ENCODE data around the gene ICE2.

DNA sequence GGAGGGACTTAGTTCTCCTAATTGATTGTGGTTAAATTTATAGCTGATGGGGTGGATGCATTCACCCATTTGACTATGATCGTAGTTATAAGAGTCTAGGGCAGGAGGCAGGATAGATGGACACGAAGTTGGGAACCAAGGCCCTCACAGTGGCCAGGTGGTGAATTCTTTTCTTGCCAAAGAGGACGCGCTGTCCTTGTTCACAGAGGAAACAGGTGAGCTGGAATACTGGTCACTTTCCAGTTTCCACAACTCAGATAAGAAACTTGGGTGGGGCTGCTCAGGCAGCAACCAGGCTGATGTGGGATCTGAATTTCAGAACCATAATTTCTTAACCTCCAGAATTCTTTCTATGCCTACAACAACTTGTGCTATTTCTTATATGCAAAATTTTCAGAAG lies 34.0 kb upstream of the ICE2 start:
- TF ChIP-seq CTCF (IDR thresholded peaks at IDR 0.05; ENCODE audit: insufficient read depth, low read depth, low read length) (no peak), EZH2 (IDR thresholded peaks at IDR 0.05; ENCODE audit: insufficient read depth, low read length) (no peak)

Measured in astrocyte (in vitro differentiated cells and primary cell).